WI38 (cell line): ENCODE data around the gene RBM25.
"Not testable (repeated sequence)": the region's sequence is repeated elsewhere in the genome, so short reads cannot be mapped to it uniquely, and the experiment has no call there.

ENCODE experiments used
- H3K4me3 ChIP-seq: 2 replicates; pipeline ENCODE4 v1.5.1; 2011; ENCODE audit warnings: low read depth, mild to moderate bottlenecking, control low read depth, low read length
- CTCF ChIP-seq: IDR thresholded peaks from 2 replicates; pipeline ENCODE4 v1.5.1; 2012; ENCODE audit warnings: low read depth, mild to moderate bottlenecking, control low read depth, low read length

The RBM25 gene

GRCh38 chr14:73058224-73058921 is at the start of gene RBM25:
TSS of gene RBM25 (plus strand) at chr14:73058534. CDS start at chr14:73071642, 13,108 bp downstream.
- peak within 1 kb of the TSS; percentile 98 for H3K4me3 ChIP-seq
- no peak for TF ChIP-seq CTCF

GRCh38 chr14:73011189-73011588 is 47.1 kb upstream of the RBM25 start:
- H3K4me3 ChIP-seq: not testable (repeated sequence)

GRCh38 chr14:73014105-73014504 is 44.2 kb upstream of the RBM25 start:
- TF ChIP-seq CTCF: no peak
- H3K4me3 ChIP-seq: no peak overlapping the region

- not testable (repeated sequence) for H3K4me3 ChIP-seq
Measured at GRCh38 chr14:73015552-73015951, 42.8 kb upstream of the RBM25 start.

GRCh38 chr14:73016011-73016410 is 42.3 kb upstream of the RBM25 start:
- H3K4me3 ChIP-seq: not testable (repeated sequence)

- no peak overlapping the region for H3K4me3 ChIP-seq
- TF ChIP-seq CTCF: no peak
Measured at GRCh38 chr14:73022051-73022450, 36.3 kb upstream of the RBM25 start.

DNA sequence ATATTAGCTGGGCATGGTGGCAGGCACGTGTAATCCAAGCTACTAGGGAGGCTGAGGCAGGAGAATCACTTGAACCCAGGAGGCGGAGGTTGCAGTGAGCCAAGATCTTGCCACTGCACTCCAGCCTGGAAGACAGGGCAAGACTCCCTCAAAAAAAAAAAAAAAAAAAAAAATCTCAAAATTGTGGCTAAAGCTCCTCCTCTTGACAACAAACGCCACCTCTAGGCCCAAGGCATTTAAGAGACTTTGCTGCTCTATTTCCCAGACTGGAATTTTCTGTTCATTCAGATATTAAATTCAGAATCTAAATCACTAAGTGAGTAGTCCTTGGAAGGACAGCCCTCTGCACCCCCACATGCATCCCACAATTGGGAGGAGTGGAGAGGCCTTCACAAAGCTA is 32.8 kb upstream of the RBM25 start:
- peak overlapping the region; percentile 80 for H3K4me3 ChIP-seq
- TF ChIP-seq CTCF: no peak

DNA sequence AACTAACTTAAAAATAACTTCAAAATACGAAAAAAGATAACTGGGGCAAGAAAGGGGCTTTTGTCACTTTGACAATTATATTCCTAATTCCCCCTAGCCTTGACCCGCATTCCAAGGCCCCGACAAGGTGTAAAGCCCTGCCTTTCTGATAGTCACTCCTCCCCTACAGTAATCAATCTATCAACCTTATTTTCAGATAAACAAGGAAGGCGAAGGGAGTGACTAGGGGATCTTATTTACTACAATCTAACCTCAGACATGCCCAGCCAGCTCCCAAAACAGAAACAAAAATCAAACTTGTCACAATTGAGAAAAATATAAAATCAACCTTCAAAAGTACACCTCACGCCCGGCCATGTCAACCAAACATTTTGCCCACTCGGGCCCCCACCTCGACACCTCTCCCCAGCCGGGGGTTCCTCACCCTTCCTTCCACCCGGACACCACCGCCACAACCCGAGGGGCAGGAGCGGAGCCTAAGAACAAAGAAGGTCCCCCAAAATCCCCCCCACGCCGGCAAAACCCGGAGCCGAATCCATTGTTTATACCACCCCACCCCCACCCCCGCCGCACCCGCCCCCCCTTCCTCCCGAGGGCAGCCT is 32.0 kb upstream of the RBM25 start:
- H3K4me3 ChIP-seq: peak overlapping the region; percentile 80
- no peak for TF ChIP-seq CTCF
